WTC11 (cell line): Measurements from ENCODE around the gene CNTNAP2.

ENCODE experiments used
- CREB1 ChIP-seq: sonication (generic); formaldehyde crosslinking; IDR thresholded peaks from 2 replicates; pipeline ENCODE4 v1.8.0; 2023; ENCODE audit warnings: mild to moderate bottlenecking, missing genetic modification reagents
- E2F5 ChIP-seq: sonication (generic); formaldehyde crosslinking; IDR thresholded peaks from 2 replicates; pipeline ENCODE4 v1.8.1; 2022; ENCODE audit warnings: mild to moderate bottlenecking, moderate library complexity, missing genetic modification reagents
- ELF4 ChIP-seq: sonication (generic); formaldehyde crosslinking; IDR thresholded peaks from 2 replicates; pipeline ENCODE4 v1.8.1; 2022; ENCODE audit warnings: low read depth, mild to moderate bottlenecking, moderate library complexity, missing genetic modification reagents
- NFE2L1 ChIP-seq: sonication (generic); formaldehyde crosslinking; IDR thresholded peaks from 2 replicates; pipeline ENCODE4 v1.8.1; 2023; ENCODE audit warnings: missing genetic modification reagents
- NR3C1 ChIP-seq: sonication (generic); formaldehyde crosslinking; conservative IDR thresholded peaks from 2 replicates; pipeline ENCODE4 v1.8.1; 2023; ENCODE audit warnings: low read depth, mild to moderate bottlenecking, missing genetic modification reagents
- RELA ChIP-seq: sonication (generic); formaldehyde crosslinking; IDR thresholded peaks from 2 replicates; pipeline ENCODE4 v1.8.1; 2022; ENCODE audit warnings: missing genetic modification reagents, mild to moderate bottlenecking, borderline replicate concordance
- SMAD3 ChIP-seq: sonication (generic); formaldehyde crosslinking; IDR thresholded peaks from 2 replicates; pipeline ENCODE4 v1.8.0; 2022; ENCODE audit warnings: missing genetic modification reagents, mild to moderate bottlenecking, borderline replicate concordance
- USF2 ChIP-seq: sonication (generic); formaldehyde crosslinking; IDR thresholded peaks from 2 replicates; pipeline ENCODE4 v1.8.1; 2023; ENCODE audit warnings: mild to moderate bottlenecking, missing genetic modification reagents, moderate library complexity
- TF ChIP-seq, protein P1 (sequence below): fragments of 200-600 bp; IDR thresholded peaks from 2 replicates; pipeline ENCODE4 v1.8.0; 2022; ENCODE audit warnings: antibody characterized with exemption

GRCh38 chr7:147279964-147280374 is 1163.4 kb downstream of the CNTNAP2 start:
- TF ChIP-seq NR3C1 (no peak), ELF4 (CRISPR knock-in tag) (no peak), RELA (CRISPR knock-in tag) (no peak), CREB1 (no peak), SMAD3 (no peak), USF2 (no peak), E2F5 (no peak), NFE2L1 (CRISPR knock-in tag) (no peak)
- TF ChIP-seq, protein P1, sequence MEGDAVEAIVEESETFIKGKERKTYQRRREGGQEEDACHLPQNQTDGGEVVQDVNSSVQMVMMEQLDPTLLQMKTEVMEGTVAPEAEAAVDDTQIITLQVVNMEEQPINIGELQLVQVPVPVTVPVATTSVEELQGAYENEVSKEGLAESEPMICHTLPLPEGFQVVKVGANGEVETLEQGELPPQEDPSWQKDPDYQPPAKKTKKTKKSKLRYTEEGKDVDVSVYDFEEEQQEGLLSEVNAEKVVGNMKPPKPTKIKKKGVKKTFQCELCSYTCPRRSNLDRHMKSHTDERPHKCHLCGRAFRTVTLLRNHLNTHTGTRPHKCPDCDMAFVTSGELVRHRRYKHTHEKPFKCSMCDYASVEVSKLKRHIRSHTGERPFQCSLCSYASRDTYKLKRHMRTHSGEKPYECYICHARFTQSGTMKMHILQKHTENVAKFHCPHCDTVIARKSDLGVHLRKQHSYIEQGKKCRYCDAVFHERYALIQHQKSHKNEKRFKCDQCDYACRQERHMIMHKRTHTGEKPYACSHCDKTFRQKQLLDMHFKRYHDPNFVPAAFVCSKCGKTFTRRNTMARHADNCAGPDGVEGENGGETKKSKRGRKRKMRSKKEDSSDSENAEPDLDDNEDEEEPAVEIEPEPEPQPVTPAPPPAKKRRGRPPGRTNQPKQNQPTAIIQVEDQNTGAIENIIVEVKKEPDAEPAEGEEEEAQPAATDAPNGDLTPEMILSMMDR: no peak
